NCI-H187 treated with DMSO at 0.1 percent for 48 hours (cell line): ENCODE data around the gene BOK.
"Not testable (repeated sequence)": the region's sequence is repeated elsewhere in the genome, so short reads cannot be mapped to it uniquely, and the experiment has no call there.

ENCODE experiments used
- DNase-seq: peaks from one replicate; lab custom pipeline; 2025; lab: John Stamatoyannopoulos, UW

Gene BOK

GRCh38 chr2:241558532-241559322 lies at the start of gene BOK:
BOK (plus strand) TSS chr2:241558745; CDS start chr2:241559484, 739 bp downstream.
- DNase-seq: no peak

- no peak for DNase-seq
Observed at GRCh38 chr2:241509155-241509784, 49.3 kb upstream of the BOK start.

- no peak for DNase-seq
Observed at GRCh38 chr2:241511091-241511741, 47.3 kb upstream of the BOK start.

- DNase-seq: no peak
Observed at GRCh38 chr2:241514553-241514952, 44.0 kb upstream of the BOK start.

GRCh38 chr2:241514986-241515737 lies 43.4 kb upstream of the BOK start:
- no peak for DNase-seq

GRCh38 chr2:241516520-241516965 lies 42.0 kb upstream of the BOK start:
- DNase-seq: no peak

- no peak for DNase-seq
Observed at GRCh38 chr2:241517297-241517696, 41.2 kb upstream of the BOK start.

- peak; percentile 6 for DNase-seq
Observed at GRCh38 chr2:241519669-241520068, 38.9 kb upstream of the BOK start.

- no peak for DNase-seq
Observed at GRCh38 chr2:241522477-241522876, 36.1 kb upstream of the BOK start.

GRCh38 chr2:241525818-241526780 lies 32.4 kb upstream of the BOK start:
- not testable (repeated sequence) for DNase-seq

- no peak for DNase-seq
Observed at GRCh38 chr2:241530571-241530970, 28.0 kb upstream of the BOK start.

- DNase-seq: no peak
Observed at GRCh38 chr2:241531161-241531722, 27.3 kb upstream of the BOK start.

GRCh38 chr2:241532168-241532567 lies 26.4 kb upstream of the BOK start:
- no peak for DNase-seq

- no peak for DNase-seq
Observed at GRCh38 chr2:241532733-241533601, 25.6 kb upstream of the BOK start.

GRCh38 chr2:241534293-241534692 lies 24.3 kb upstream of the BOK start:
- no peak for DNase-seq

GRCh38 chr2:241534701-241535375 lies 23.7 kb upstream of the BOK start:
- DNase-seq: no peak

- DNase-seq: no peak
Observed at GRCh38 chr2:241535871-241536655, 22.5 kb upstream of the BOK start.
